ES-I3 (cell line): ENCODE data around the gene HOXA13.

ENCODE experiments used
- H3K36me3 ChIP-seq: 2 replicates; pipeline ENCODE4 v1.6.1; 2013; ENCODE audit warnings: mild to moderate bottlenecking, low read length, control low read depth, moderate library complexity; ENCODE audit not compliant: insufficient read depth
- H3K4me1 ChIP-seq: 2 replicates; pipeline ENCODE4 v1.6.1; 2013; ENCODE audit warnings: mild to moderate bottlenecking, control low read depth, low read length; ENCODE audit not compliant: insufficient read depth
- H3K9ac ChIP-seq: 2 replicates; pipeline ENCODE4 v1.6.1; 2013; ENCODE audit warnings: low read depth, mild to moderate bottlenecking, low read length, moderate library complexity
- H3K9me3 ChIP-seq: 2 replicates; pipeline ENCODE4 v1.6.1; 2013; ENCODE audit warnings: mild to moderate bottlenecking, low read length, moderate library complexity; ENCODE audit not compliant: control insufficient read depth, insufficient read depth

HOXA13 gene

GRCh38 chr7:27146491-27147198 is 53.2 kb downstream of the HOXA13 start:
- Histone ChIP-seq H3K36me3 (no peaks in the 10 kb centered on the region), H3K4me1 (0 out of 2 replicates have a peak, but pooled peaks cover 2% of the 10 kb centered on the region), H3K9me3 (no peaks in the 10 kb centered on the region), H3K9ac (no peak overlapping the region)

- Histone ChIP-seq H3K36me3 (no peaks in the 10 kb centered on the region), H3K9ac (no peak overlapping the region), H3K4me1 (0 out of 2 replicates have a peak, but pooled peaks cover 4% of the 10 kb centered on the region), H3K9me3 (no peaks in the 10 kb centered on the region)
Measured at GRCh38 chr7:27145914-27146412, 53.9 kb downstream of the HOXA13 start.

GRCh38 chr7:27145165-27145913 is 54.6 kb downstream of the HOXA13 start:
- Histone ChIP-seq H3K4me1 (0 out of 2 replicates have a peak, but pooled peaks cover 4% of the 10 kb centered on the region), H3K9ac (no peak overlapping the region), H3K36me3 (no peaks in the 10 kb centered on the region), H3K9me3 (no peaks in the 10 kb centered on the region)

DNA sequence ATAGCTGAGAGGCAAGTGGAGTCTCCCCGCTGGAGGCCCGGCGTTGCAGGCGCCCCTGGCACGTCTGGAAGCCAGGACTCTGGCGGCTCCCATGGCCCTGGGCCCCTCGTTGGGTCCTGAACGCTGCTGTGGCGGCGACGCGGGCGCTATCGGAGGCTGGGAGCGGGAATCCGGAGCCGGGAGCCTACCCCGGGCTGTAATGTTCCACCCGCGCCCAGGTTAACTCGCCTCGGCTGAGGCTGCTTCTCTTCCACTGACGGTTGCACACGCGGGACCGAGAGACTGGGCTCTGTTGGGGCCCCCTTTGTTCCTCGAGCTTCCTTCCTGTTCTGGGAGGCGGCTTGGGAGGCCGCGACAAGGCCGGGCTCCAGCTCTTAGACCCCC is 55.1 kb downstream of the HOXA13 start:
- no peaks in the 10 kb centered on the region for H3K9me3 ChIP-seq
- H3K9ac ChIP-seq = no peak overlapping the region
- H3K4me1 ChIP-seq = 0 out of 2 replicates have a peak, but pooled peaks cover 4% of the 10 kb centered on the region

More for the DNA sequence above, 55.1 kb downstream of the HOXA13 start:
- H3K36me3 ChIP-seq = no peaks in the 10 kb centered on the region
